Mesenchymal stem cell (in vitro differentiated cells and primary cell): Measurements from ENCODE around the gene COX7A1.
A peak's percentile ranks its signal among the peaks of the same experiment; 100 is the strongest.
"Not testable (repeated sequence)": the region's sequence is repeated elsewhere in the genome, so short reads cannot be mapped to it uniquely, and the experiment has no call there.

ENCODE experiments used
- DNase-seq: peaks from one replicate; pipeline ENCODE4 v3.0.0-alpha.2; 2013
- H2AFZ ChIP-seq: one replicate; pipeline ENCODE4 v1.6.1; 2013; ENCODE audit warnings: low read depth, mild to moderate bottlenecking, control low read depth, inconsistent platforms, low read length, moderate library complexity
- H2AK5ac ChIP-seq: 2 replicates; pipeline ENCODE4 v1.6.1; 2013; ENCODE audit warnings: low read length, moderate library complexity, mild to moderate bottlenecking, inconsistent platforms; ENCODE audit not compliant: severe bottlenecking
- H2BK120ac ChIP-seq: one replicate; pipeline ENCODE4 v1.6.1; 2013; ENCODE audit warnings: low read depth, mild to moderate bottlenecking, inconsistent platforms, low read length, moderate library complexity
- H2BK12ac ChIP-seq, 2 experiments: one replicate each; pipeline ENCODE4 v1.6.1; 2013; ENCODE audit warnings: inconsistent platforms in 2 of 2, low read length in 2 of 2, mild to moderate bottlenecking in 2 of 2, moderate library complexity in 2 of 2, control low read depth in 1 of 2
- H2BK15ac ChIP-seq: one replicate; pipeline ENCODE4 v1.6.1; 2013; ENCODE audit warnings: mild to moderate bottlenecking, low read depth, inconsistent platforms; ENCODE audit not compliant: poor library complexity, severe bottlenecking
- H2BK5ac ChIP-seq: 2 replicates; pipeline ENCODE4 v1.6.1; 2013; ENCODE audit warnings: low read depth, mild to moderate bottlenecking, low read length, control low read depth, inconsistent platforms; ENCODE audit not compliant: poor library complexity, severe bottlenecking
- H3K14ac ChIP-seq, 2 experiments: one replicate each; pipeline ENCODE4 v1.6.1; 2013; ENCODE audit warnings: inconsistent platforms in 2 of 2, low read length in 2 of 2, control low read depth in 1 of 2, mild to moderate bottlenecking in 1 of 2, moderate library complexity in 1 of 2
- H3K18ac ChIP-seq, 2 experiments: one replicate each; pipeline ENCODE4 v1.6.1; 2013; ENCODE audit warnings: inconsistent platforms in 2 of 2, low read length in 2 of 2, control low read depth in 1 of 2, low read depth in 1 of 2, mild to moderate bottlenecking in 1 of 2
- H3K23ac ChIP-seq, 2 experiments: one replicate each; pipeline ENCODE4 v1.6.1; 2013; ENCODE audit warnings: inconsistent platforms in 2 of 2, low read length in 2 of 2, mild to moderate bottlenecking in 2 of 2, moderate library complexity in 2 of 2, control low read depth in 1 of 2
- H3K27ac ChIP-seq: 2 replicates; pipeline ENCODE4 v1.5.1; 2013; ENCODE audit warnings: mild to moderate bottlenecking, moderate library complexity, low read length, control low read depth, inconsistent platforms; ENCODE audit not compliant: poor library complexity, severe bottlenecking
- H3K27me3 ChIP-seq, 2 experiments: 2 replicates each; pipeline versions ENCODE4 v1.6.1 to v1.7.0; 2013; ENCODE audit warnings: low read length in 2 of 2, mild to moderate bottlenecking in 2 of 2, moderate library complexity in 2 of 2, control low read depth in 1 of 2, inconsistent platforms in 1 of 2; ENCODE audit not compliant: control insufficient read depth in 1 of 2, insufficient read depth in 1 of 2
- H3K36me3 ChIP-seq, 2 experiments: 2 replicates each; pipeline versions ENCODE4 v1.6.1 to v1.7.0; 2013; ENCODE audit warnings: low read length in 2 of 2, control low read depth in 1 of 2, inconsistent platforms in 1 of 2, low read depth in 1 of 2, mild to moderate bottlenecking in 1 of 2; ENCODE audit not compliant: insufficient read depth in 2 of 2, control insufficient read depth in 1 of 2
- H3K4ac ChIP-seq, 2 experiments: one replicate each; pipeline ENCODE4 v1.6.1; 2013; ENCODE audit warnings: inconsistent platforms in 2 of 2, low read length in 2 of 2, mild to moderate bottlenecking in 2 of 2, moderate library complexity in 2 of 2, control low read depth in 1 of 2, low read depth in 1 of 2
- H3K4me1 ChIP-seq: 2 replicates; pipeline ENCODE4 v1.6.1; 2013; ENCODE audit warnings: low read depth, low read length, control low read depth; ENCODE audit not compliant: control insufficient read depth, insufficient read depth
- H3K4me2 ChIP-seq: 2 replicates; pipeline ENCODE4 v1.6.1; 2013; ENCODE audit warnings: low read length, mild to moderate bottlenecking, inconsistent platforms; ENCODE audit not compliant: poor library complexity, severe bottlenecking
- H3K4me3 ChIP-seq, 2 experiments: 2 replicates each; pipeline versions ENCODE4 v1.5.1 to v1.7.0; 2013; ENCODE audit warnings: low read length in 2 of 2, mild to moderate bottlenecking in 2 of 2, control low read depth in 1 of 2, low read depth in 1 of 2; ENCODE audit not compliant: insufficient read depth in 1 of 2
- H3K79me1 ChIP-seq: replicated peaks from 2 replicates; pipeline ENCODE4 v1.6.1; 2013; ENCODE audit warnings: mild to moderate bottlenecking, control low read depth, low read length, inconsistent platforms; ENCODE audit not compliant: poor library complexity, severe bottlenecking
- H3K9ac ChIP-seq: 2 replicates; pipeline ENCODE4 v1.7.0; 2013; ENCODE audit warnings: mild to moderate bottlenecking, low read length, moderate library complexity
- H3K9me3 ChIP-seq: 2 replicates; pipeline ENCODE4 v1.7.0; 2013; ENCODE audit warnings: mild to moderate bottlenecking, low read length; ENCODE audit not compliant: control insufficient read depth
- H4K8ac ChIP-seq: one replicate; pipeline ENCODE4 v1.6.1; 2013; ENCODE audit warnings: inconsistent platforms, mild to moderate bottlenecking, low read length, moderate library complexity
- H4K91ac ChIP-seq: one replicate; pipeline ENCODE4 v1.6.1; 2013; ENCODE audit warnings: mild to moderate bottlenecking, low read length, inconsistent platforms
- WGBS: methylation state at CpG from one replicate; pipeline ENCODE4 v1.1.7; 2013; ENCODE audit warnings: mixed read lengths; 5-methylcytosine and 5-hydroxymethylcytosine counted together

The COX7A1 gene

GRCh38 chr19:36173846-36174245 lies 21.6 kb upstream of the COX7A1 start:
- not testable (repeated sequence) for H3K4me1 ChIP-seq, H3K23ac ChIP-seq, H3K27ac ChIP-seq, H2AK5ac ChIP-seq, H2BK120ac ChIP-seq, H3K9ac ChIP-seq, H2AFZ ChIP-seq, H4K91ac ChIP-seq, H4K8ac ChIP-seq, H3K36me3 ChIP-seq, H3K14ac ChIP-seq, H2BK12ac ChIP-seq, H3K9me3 ChIP-seq, H3K27me3 ChIP-seq, H3K79me1 ChIP-seq, DNase-seq, H2BK5ac ChIP-seq, H3K4ac ChIP-seq, H3K4me3 ChIP-seq, H3K18ac ChIP-seq, H2BK15ac ChIP-seq, H3K4me2 ChIP-seq
- 89% methylated on average over 6 of the region's 8 CpGs for WGBS

- WGBS = 86% methylated on average over 4 of the region's 5 CpGs
- no peak overlapping the region for H3K14ac ChIP-seq
These were observed 20.6 kb upstream of the COX7A1 start for GRCh38 chr19:36172852-36173251.

GRCh38 chr19:36169084-36169760 lies 17.0 kb upstream of the COX7A1 start:
- Histone ChIP-seq H3K18ac (no peak overlapping the region), H3K27me3 (no peaks in the 10 kb centered on the region), H2AFZ (no peak overlapping the region), H3K23ac (no peak overlapping the region), H3K36me3 (peaks cover 3 to 8% of the 10 kb centered on the region in 2 experiments), H2BK12ac (no peak overlapping the region), H4K8ac (no peak overlapping the region), H2BK120ac (no peak overlapping the region), H2BK15ac (no peak overlapping the region), H3K9me3 (no peaks in the 10 kb centered on the region), H4K91ac (no peak overlapping the region), H2AK5ac (no peak overlapping the region), H3K4me3 (no peak overlapping the region), H3K4me1 (peaks cover 3% of the 10 kb centered on the region), H3K14ac (no peak overlapping the region), H3K4me2 (no peak overlapping the region), H3K4ac (no peak overlapping the region), H3K79me1 (no peaks in the 10 kb centered on the region), H2BK5ac (no peak overlapping the region), H3K9ac (peak overlapping the region; percentile 29), H3K27ac (no peak overlapping the region)
- DNase-seq = no peak
- WGBS = 53% methylated on average over 9 of the region's 9 CpGs

More at GRCh38 chr19:36172852-36173251, 20.6 kb upstream of the COX7A1 start:
- Histone ChIP-seq H3K9me3 (no peaks in the 10 kb centered on the region), H4K8ac (no peak overlapping the region), H3K79me1 (no peaks in the 10 kb centered on the region), H3K23ac (no peak overlapping the region), H3K27ac (no peak overlapping the region), H2AFZ (no peak overlapping the region), H2BK15ac (no peak overlapping the region), H2AK5ac (no peak overlapping the region), H2BK5ac (no peak overlapping the region), H3K4me1 (peaks cover 3% of the 10 kb centered on the region), H4K91ac (no peak overlapping the region), H3K4ac (no peak overlapping the region), H3K4me3 (no peak overlapping the region), H3K4me2 (no peak overlapping the region), H2BK120ac (no peak overlapping the region), H3K36me3 (no peaks in the 10 kb centered on the region), H3K9ac (no peak overlapping the region), H3K27me3 (no peaks in the 10 kb centered on the region), H3K18ac (no peak overlapping the region), H2BK12ac (no peak overlapping the region)
- DNase-seq = no peak

- Histone ChIP-seq H3K4me2 (no peak overlapping the region), H3K4me3 (no peak overlapping the region), H3K9me3 (no peaks in the 10 kb centered on the region), H2AK5ac (no peak overlapping the region), H3K18ac (no peak overlapping the region), H3K9ac (no peak overlapping the region), H3K27ac (no peak overlapping the region), H3K23ac (no peak overlapping the region), H2BK12ac (no peak overlapping the region), H3K36me3 (peaks cover 8 to 20% of the 10 kb centered on the region in 2 experiments), H2BK15ac (no peak overlapping the region), H2BK120ac (no peak overlapping the region), H2AFZ (no peak overlapping the region), H2BK5ac (no peak overlapping the region), H3K27me3 (no peaks in the 10 kb centered on the region), H3K4ac (no peak overlapping the region), H3K4me1 (no peaks in the 10 kb centered on the region), H4K8ac (no peak overlapping the region), H4K91ac (no peak overlapping the region), H3K14ac (no peak overlapping the region), H3K79me1 (peaks cover 3% of the 10 kb centered on the region)
- 98% methylated on average over 12 of the region's 12 CpGs for whole genome bisulfite sequencing
- DNase-seq = no peak
These were observed 11.6 kb upstream of the COX7A1 start for GRCh38 chr19:36163813-36164212.
